K562 (cell line): ENCODE results near the gene C10orf53. TPM values are rescaled to one million over a fixed set of nuclear protein-coding genes. Genes with fewer than 3 reads are reported as not detected.

Experiments used
- ATAC-seq: fragments of 200-7000 bp; cut with Tn5 transposase; 3 replicates; pipeline ENCODE4 v1.9.1; 2020; ENCODE audit warnings: moderate library complexity
- BruUV-seq: library from RNA; stranded (reverse); fragments of 400-500 nt; replicated peaks from 2 replicates; lab custom pipeline; 2021; lab: Mats Ljungman, UMichigan
- CTCF ChIA-PET: fragments of 300-600 bp; formaldehyde crosslinking; extraction: SDS; loops from one replicate; lab custom pipeline; 2021; ENCODE audit warnings: low intra/inter-chr PET ratio; lab: Yijun Ruan, JAX
- POLR2A ChIA-PET: fragments of 300-600, 350-650 bp; sonication (Branson Sonifier 250); formaldehyde crosslinking; extraction: SDS; loops from one replicate; lab custom pipeline; 2021; ENCODE audit warnings: antibody characterized with exemption, inconsistent platforms; lab: Yijun Ruan, JAX
- DNase-seq, 4 experiments: peaks; one replicate each; pipeline versions ENCODE4 v3.0.0 to v3.0.0-alpha.2; 2011 to 2018; ENCODE audit warnings: low spot score in 3 of 4, mixed read lengths in 3 of 4; ENCODE audit errors: extremely low read depth in 1 of 4
- FAIRE-seq: peaks from 2 replicates; lab custom pipeline; 2011; peaks lifted over from hg19 to GRCh38; lab: Jason Lieb, UNC
- H2AFZ ChIP-seq: 2 replicates; pipeline ENCODE4 v1.6.0; 2011; ENCODE audit warnings: low read depth, low read length, control low read depth, inconsistent platforms
- H3K27ac ChIP-seq: fragments of 200-600 bp; 3 replicates; pipeline ENCODE4 v1.8.0; 2011; ENCODE audit warnings: low read depth, mild to moderate bottlenecking, control low read depth, inconsistent platforms, low read length, moderate library complexity, mixed read lengths; ENCODE audit errors: extremely low read depth
- H3K27me3 ChIP-seq, 2 experiments: fragments of 300-600 bp in 1 of 2; 2 replicates in 1 of 2; 3 replicates in 1 of 2; pipeline versions ENCODE4 v1.6.0 to v1.8.0; 2011; ENCODE audit warnings: inconsistent platforms in 2 of 2, low read length in 2 of 2, mild to moderate bottlenecking in 1 of 2, mixed read lengths in 1 of 2, moderate library complexity in 1 of 2; ENCODE audit not compliant: control insufficient read depth in 2 of 2, insufficient read depth in 2 of 2
- H3K36me3 ChIP-seq: fragments of 300-600 bp; 3 replicates; pipeline ENCODE4 v1.8.0; 2011; ENCODE audit warnings: mild to moderate bottlenecking, low read length, inconsistent platforms; ENCODE audit not compliant: control insufficient read depth, insufficient read depth
- H3K4me1 ChIP-seq, 2 experiments: fragments of 200-600 bp in 1 of 2; replicated peaks in 1 of 2; 2 replicates in 1 of 2; 3 replicates in 1 of 2; pipeline versions ENCODE4 v1.5.1 to v1.8.0; 2011; ENCODE audit warnings: inconsistent platforms in 2 of 2, low read length in 2 of 2, mild to moderate bottlenecking in 1 of 2, mixed read lengths in 1 of 2, moderate library complexity in 1 of 2; ENCODE audit not compliant: control insufficient read depth in 2 of 2, insufficient read depth in 2 of 2
- H3K4me2 ChIP-seq: 2 replicates; pipeline ENCODE4 v1.6.1; 2011; ENCODE audit warnings: low read length, control low read depth, inconsistent platforms, mixed read lengths; ENCODE audit not compliant: insufficient read depth
- H3K4me3 ChIP-seq: fragments of 200-600 bp; sonication (generic), shearing (Covaris generic); 2 replicates; pipeline ENCODE4 v1.5.1; 2016; ENCODE audit warnings: control low read depth, inconsistent platforms
- H3K79me2 ChIP-seq: fragments of 200-600 bp; 3 replicates; pipeline ENCODE4 v1.8.0; 2011; ENCODE audit warnings: low read length, inconsistent platforms; ENCODE audit not compliant: control insufficient read depth, insufficient read depth
- H3K9ac ChIP-seq, 2 experiments: 2 replicates each; pipeline versions ENCODE4 v1.6.0 to v1.6.1; 2011; ENCODE audit warnings: low read depth in 2 of 2, low read length in 2 of 2, control low read depth in 1 of 2, inconsistent platforms in 1 of 2, mild to moderate bottlenecking in 1 of 2, mixed read lengths in 1 of 2; ENCODE audit not compliant: insufficient read depth in 1 of 2
- H3K9me1 ChIP-seq: one replicate; pipeline ENCODE4 v1.6.0; 2011; ENCODE audit warnings: inconsistent platforms, mild to moderate bottlenecking, low read length, moderate library complexity; ENCODE audit not compliant: control insufficient read depth, insufficient read depth
- H3K9me3 ChIP-seq: replicated peaks from 2 replicates; pipeline ENCODE4 v1.5.1; 2011; ENCODE audit warnings: low read depth, low read length, inconsistent platforms; ENCODE audit not compliant: control insufficient read depth, insufficient read depth
- H4K20me1 ChIP-seq: replicated peaks from 2 replicates; pipeline ENCODE4 v1.6.1; 2011; ENCODE audit warnings: low read length, inconsistent platforms, mixed read lengths; ENCODE audit not compliant: control insufficient read depth, insufficient read depth
- AFF4 ChIP-seq: sonication (generic); formaldehyde crosslinking; IDR thresholded peaks from 2 replicates; pipeline ENCODE4 v1.8.0; 2023; ENCODE audit warnings: mild to moderate bottlenecking, missing genetic modification reagents
- CBX8 ChIP-seq: fragments of 200-600 bp; sonication (generic); IDR thresholded peaks from 2 replicates; pipeline ENCODE4 v1.6.1; 2012; ENCODE audit warnings: borderline replicate concordance, mixed run types, low read depth, mild to moderate bottlenecking, moderate library complexity, mixed read lengths, low read length, control low read depth, inconsistent platforms; ENCODE audit not compliant: poor library complexity, severe bottlenecking; ENCODE audit errors: extremely low read depth
- CEBPG ChIP-seq, 3 experiments: fragments of 200-800 bp in 1 of 3; sonication (Bioruptor generic) in 1 of 3; sonication (generic) in 1 of 3; formaldehyde crosslinking in 1 of 3; IDR thresholded peaks in 2 of 3; conservative IDR thresholded peaks in 1 of 3; 2 replicates each; pipeline versions ENCODE4 v1.6.1 to v1.8.0; 2016 to 2022; ENCODE audit warnings: missing compliant biosample characterization in 2 of 3, missing genetic modification characterization in 2 of 3, mild to moderate bottlenecking in 1 of 3, missing genetic modification reagents in 1 of 3
- HCFC1 ChIP-seq: IDR thresholded peaks from 2 replicates; pipeline ENCODE4 v1.6.1; 2012; ENCODE audit warnings: low read depth, low read length, improper control_type of control experiment
- NR4A1 ChIP-seq, 2 experiments: fragments of 250-450 bp in 1 of 2; fragments of 450-650 bp in 1 of 2; sonication (Bioruptor Pico) in 1 of 2; IDR thresholded peaks; 2 replicates each; pipeline versions ENCODE4 v1.4.0 to v1.6.1; 2016 to 2020; ENCODE audit warnings: mild to moderate bottlenecking in 2 of 2, missing compliant biosample characterization in 1 of 2, missing genetic modification characterization in 1 of 2, moderate library complexity in 1 of 2
- PHF20 ChIP-seq: fragments of 450-650 bp; IDR thresholded peaks from 2 replicates; pipeline ENCODE4 v1.6.1; 2018; ENCODE audit not compliant: partially characterized antibody
- SRSF3 ChIP-seq: fragments of 200-400 bp; formaldehyde crosslinking; IDR thresholded peaks from 2 replicates; pipeline ENCODE4 v1.6.1; 2016; ENCODE audit warnings: mild to moderate bottlenecking, low read length, moderate library complexity; ENCODE audit not compliant: insufficient read depth
- TCF7 ChIP-seq: sonication (generic); IDR thresholded peaks from 2 replicates; pipeline ENCODE4 v1.6.1; 2016; ENCODE audit warnings: antibody characterized with exemption, borderline replicate concordance
- THAP12 ChIP-seq: fragments of 250-450 bp; sonication (Bioruptor Pico); IDR thresholded peaks from 2 replicates; pipeline ENCODE4 v1.9.0; 2021; ENCODE audit warnings: mild to moderate bottlenecking, inconsistent platforms
- YBX1 ChIP-seq: fragments of 450-650 bp; IDR thresholded peaks from 2 replicates; pipeline ENCODE4 v1.7.1; 2016; ENCODE audit warnings: mild to moderate bottlenecking
- ZNF212 ChIP-seq: fragments of 450-650 bp; formaldehyde crosslinking; IDR thresholded peaks from 2 replicates; pipeline ENCODE4 v1.4.0; 2020; ENCODE audit warnings: mild to moderate bottlenecking
- ZNF586 ChIP-seq: fragments of 450-650 bp; formaldehyde crosslinking; conservative IDR thresholded peaks from 2 replicates; pipeline ENCODE4 v1.4.0; 2020; ENCODE audit warnings: mild to moderate bottlenecking, moderate library complexity
- WGBS: fragments of 100-300 bp; shearing (Covaris generic); methylation state at CpG from one replicate; pipeline ENCODE4 v1.1.6; 2016; ENCODE audit warnings: low coverage, mixed read lengths; ENCODE audit not compliant: insufficient coverage; ENCODE audit errors: missing lambda C conversion rate; 5-methylcytosine and 5-hydroxymethylcytosine counted together
- in situ Hi-C: fragments of 300-500 bp; cut with MboI; formaldehyde crosslinking; loops from 4 replicates; pipeline ENCODE4 v1.15.0; 2018; ENCODE audit warnings: inconsistent platforms, mixed read lengths
- intact Hi-C: fragments of 100-400 bp; cut with micrococcal nuclease; formaldehyde crosslinking; loops from 2 replicates; pipeline ENCODE4 v1.14.2; 2022
- polyA plus RNA-seq, 8 experiments: library from polyadenylated mRNA; depleted of rRNA in 4 of 8; stranded (reverse) in 5 of 8; unstranded in 3 of 8; fragments of >200 nt; fragmentation: Nextera tagmentation in 2 of 8; fragmentation: Illumina TruSeq in 1 of 8; extraction: Ambion mirVana in 2 of 8; extraction: Trizol in 1 of 8; gene quantifications; 2 replicates each; pipeline versions ENCODE4 v1.2.1 to v1.2.3, GENCODE V29; 2011 to 2014; ENCODE audit warnings: inconsistent platforms in 1 of 8, missing spikeins in 1 of 8
- total RNA-seq, 7 experiments: library from RNA; depleted of rRNA in 6 of 7; stranded (reverse); fragments of >200 nt in 6 of 7; fragmentation: Illumina TruSeq in 2 of 7; extraction: Trizol in 2 of 7; gene quantifications; 2 replicates each; pipeline versions ENCODE4 v1.2.1 to v1.2.3, GENCODE V29; 2011 to 2021; ENCODE audit warnings: low replicate concordance in 1 of 7

The C10orf53 gene
- total and polyA plus RNA-seq, 9 of the 15 experiments (the other 6 are each of a cell fraction or from before 2014, with no cell fraction given), result not detected

DNA sequence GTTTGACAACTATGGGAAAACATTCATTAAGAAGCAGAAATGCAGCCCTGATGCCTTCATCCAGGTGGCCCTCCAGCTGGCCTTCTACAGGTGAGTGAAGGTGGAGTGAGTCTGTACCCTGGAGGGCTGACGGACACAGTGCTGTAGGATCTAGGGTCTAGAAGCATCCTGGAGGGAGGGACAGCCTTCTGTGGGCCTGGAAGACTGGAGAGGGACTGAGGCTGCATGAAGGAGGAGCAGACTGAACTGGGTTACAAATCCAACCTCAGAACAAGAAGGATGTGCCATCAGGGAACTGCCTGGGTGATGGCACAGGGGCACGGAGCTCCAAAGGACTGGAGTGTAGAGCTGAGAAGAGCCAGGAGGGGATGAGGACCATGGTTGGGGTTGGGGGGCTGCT, 27.5 kb upstream of the C10orf53 start (continued):
- no peak for TF ChIP-seq THAP12
- no peak for TF ChIP-seq YBX1

DNA sequence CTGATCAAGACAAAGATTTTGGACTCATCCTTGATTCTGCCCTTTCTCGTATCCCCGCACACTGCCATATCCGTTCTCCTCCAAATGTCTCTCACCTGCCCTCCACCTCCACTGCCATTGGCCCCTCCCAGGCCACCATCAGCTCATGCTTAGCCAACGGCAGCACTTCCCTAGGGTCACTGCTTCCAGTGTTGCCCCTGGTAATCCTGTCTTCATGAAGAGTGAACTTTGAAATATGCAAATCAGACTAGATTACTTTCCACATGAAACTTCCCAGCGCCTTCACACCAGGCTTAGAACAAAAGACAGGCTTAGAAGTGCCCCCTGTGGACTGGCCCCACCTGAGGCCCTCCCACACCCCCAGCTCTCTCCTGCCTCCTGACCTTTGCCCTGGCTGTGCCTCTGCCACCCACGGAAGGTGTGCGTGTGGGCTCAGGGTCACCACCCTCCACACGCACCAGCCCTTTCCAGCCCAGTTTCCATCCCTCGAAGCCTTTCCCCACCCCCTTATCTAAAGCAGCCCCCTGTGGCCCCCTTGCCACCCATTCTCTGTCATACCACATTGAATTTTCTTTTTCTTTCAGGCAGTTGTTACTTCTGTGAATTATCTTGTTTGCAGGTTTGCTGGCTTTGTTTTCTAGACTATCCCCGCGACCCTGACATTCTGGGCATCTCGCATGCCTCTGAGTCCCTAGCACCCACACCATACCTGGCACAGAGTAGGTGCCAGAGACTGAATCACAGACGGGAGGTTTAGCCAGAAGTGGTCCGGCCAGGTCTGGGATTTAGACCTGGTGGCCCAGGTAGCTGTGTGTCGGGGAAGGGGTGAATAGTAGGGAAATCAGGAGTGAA, 26.8 kb upstream of the C10orf53 start:
- Histone ChIP-seq H3K4me1 (0 out of 5 replicates have a peak, but pooled peaks cover 0 to 3% of the 10 kb centered on the region in 2 experiments), H3K9me1 (no peaks in the 10 kb centered on the region), H3K27me3 (peaks cover 25 to 68% of the 10 kb centered on the region in 2 experiments; a peak in 4 of 5 replicates), H3K4me2 (no peak overlapping the region), H3K79me2 (no peaks in the 10 kb centered on the region), H3K27ac (no peak overlapping the region), H3K9ac (no peak overlapping the region), H2AFZ (no peak overlapping the region), H3K9me3 (no peaks in the 10 kb centered on the region), H4K20me1 (peaks cover 14% of the 10 kb centered on the region; the same call in 1 of the 2 replicates), H3K4me3 (no peak overlapping the region), H3K36me3 (no peaks in the 10 kb centered on the region)
- no TSS peak for BruUV-seq
- FAIRE-seq (no peak), ATAC-seq (no peak), DNase-seq (no peak)
- POLR2A ChIA-PET, result no interaction called here
- intact Hi-C loops, result no loop called here
- in situ Hi-C loops, result no loop called here
- 2% methylated on average over 15 of the region's 15 CpGs for WGBS
- CTCF ChIA-PET, result no interaction called here
- TF ChIP-seq CBX8 (no peak), PHF20 (no peak), ZNF212 (CRISPR knock-in tag) (no peak), AFF4 (CRISPR knock-in tag) (no peak), ZNF586 (no peak), TCF7 (no peak), CEBPG (CRISPR knock-in tag; IDR thresholded peaks at IDR 0.05) (no peak), CEBPG (tag; conservative IDR thresholded peaks at IDR 0.05 in 1 of 2, IDR thresholded peaks at IDR 0.05 in 1 of 2) (no peak), NR4A1 (CRISPR knock-in tag; IDR thresholded peaks at IDR 0.05) (no peak), NR4A1 (tag; IDR thresholded peaks at IDR 0.05) (no peak), SRSF3 (no peak), HCFC1 (no peak)
